GM19438 (cell line): Measurements from ENCODE around the gene BAHD1.
A peak's percentile ranks its signal among the peaks of the same experiment; 100 is the strongest.

Experiments used
- ATAC-seq: cut with Tn5 transposase; IDR thresholded peaks from one replicate; pipeline ENCODE4 v1.9.1; 2021; ENCODE audit warnings: low read depth; ENCODE audit not compliant: unreplicated experiment

The BAHD1 gene

DNA sequence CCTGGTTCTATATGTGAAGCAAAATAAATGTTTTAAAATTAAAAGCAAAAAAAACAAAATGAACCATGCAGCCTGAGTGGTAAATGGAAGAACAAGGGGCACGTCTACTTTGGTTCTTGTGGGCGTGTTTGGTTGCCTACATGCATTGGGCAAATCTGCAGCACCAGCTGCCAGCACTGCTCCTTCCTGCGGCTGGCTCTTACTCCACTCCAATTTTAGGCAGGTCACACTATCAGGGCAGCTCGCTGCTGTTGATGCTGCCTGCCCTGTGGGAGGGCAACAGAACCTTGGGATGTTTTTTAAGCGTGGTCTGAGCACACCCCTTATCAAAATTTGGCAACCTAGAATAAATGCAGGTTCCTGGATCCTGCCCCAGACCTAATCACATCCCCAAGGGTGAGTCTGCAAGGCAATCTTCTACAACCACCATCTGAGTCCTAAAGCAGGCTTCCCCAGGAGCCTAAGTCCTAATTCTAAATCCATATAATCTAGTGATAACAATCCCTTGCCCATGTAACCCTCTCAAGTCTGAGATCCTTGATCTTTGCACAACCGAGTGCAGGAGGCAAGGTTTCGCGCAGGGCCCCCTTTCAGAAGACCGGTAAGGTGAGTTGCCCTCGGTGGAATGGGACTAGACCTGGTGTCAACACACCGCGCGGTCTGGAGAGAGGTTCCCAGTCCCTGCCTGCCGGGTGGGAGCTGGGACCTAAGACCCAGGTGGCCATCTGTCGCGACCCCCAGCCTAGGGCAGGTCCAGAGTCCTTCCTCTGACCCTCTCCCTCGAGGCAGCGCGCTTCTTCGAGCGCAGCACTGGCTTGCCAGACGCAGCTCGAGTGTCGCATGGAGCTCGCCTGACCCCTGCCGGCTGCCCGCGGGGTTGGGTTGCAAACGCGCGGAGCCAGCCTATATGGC lies 19.3 kb upstream of the BAHD1 start:
- ATAC-seq: peak; percentile 90

DNA sequence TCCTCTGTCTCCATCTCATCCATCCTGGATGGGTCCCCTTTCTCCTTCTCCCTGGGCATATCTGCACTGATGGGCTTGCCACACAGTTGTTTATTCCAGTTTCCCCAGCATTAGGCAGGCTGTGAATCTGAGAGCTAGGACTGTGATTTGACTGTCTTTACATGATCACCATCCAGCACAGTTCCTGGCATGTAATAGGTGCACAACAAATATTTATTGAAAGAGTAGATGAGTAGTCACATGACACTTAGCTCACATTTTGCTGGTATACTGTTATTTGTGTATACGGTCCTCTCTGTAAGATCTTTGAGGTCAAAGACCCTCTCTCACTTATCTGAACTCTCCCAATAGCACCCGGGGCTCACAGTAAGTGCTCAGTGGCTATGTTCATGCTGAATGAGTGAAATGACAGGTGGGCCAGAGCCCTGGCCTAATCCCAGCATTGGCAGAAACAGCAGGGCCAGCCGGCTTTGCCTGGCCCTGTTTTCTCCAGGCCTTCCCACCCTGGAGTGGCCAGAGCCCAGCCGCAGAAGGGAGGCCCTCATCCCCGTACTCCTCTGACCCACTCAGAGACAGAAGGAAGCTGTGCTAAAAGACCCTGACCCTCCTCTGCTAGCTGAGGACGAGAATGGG lies 16.2 kb upstream of the BAHD1 start:
- no peak for ATAC-seq

DNA sequence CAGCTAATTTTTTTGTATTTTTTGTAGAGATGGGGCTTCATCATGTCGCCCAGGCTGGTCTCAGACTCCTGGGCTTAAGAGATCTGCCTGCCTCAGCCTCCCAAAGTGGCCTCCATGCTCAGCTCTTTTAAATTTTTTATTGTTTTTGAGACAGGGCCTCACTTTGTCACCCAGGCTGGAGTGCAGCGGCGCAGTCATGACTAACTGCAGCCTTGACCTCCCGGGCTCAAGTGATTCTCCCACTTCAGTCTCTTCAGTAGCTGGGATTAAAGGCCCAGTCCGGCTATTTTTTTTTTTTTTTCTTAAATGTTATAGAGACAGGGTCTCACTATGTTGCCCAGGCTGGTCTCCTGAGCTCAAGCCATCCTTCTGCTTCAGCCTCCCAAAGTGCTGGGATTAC lies 15.1 kb upstream of the BAHD1 start:
- no peak for ATAC-seq

DNA sequence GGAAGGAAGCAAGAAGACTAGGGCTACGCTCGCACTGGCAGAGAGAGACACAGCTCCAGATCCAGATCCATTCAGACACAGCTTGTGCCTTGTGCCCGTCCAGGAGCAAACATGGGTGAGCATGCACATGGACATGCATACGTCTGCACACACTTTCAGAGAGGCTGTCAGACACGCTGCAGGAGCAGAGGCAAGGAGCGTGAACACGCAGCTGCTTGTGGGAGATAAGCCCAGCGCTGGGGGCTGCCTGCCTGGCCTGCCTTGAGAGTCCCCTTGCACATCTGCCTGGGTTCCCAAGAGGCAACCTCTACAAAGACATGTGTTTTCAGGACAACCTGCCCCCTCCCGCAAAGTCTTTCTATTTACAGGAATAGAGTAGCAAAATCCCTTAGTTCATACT lies 13.6 kb upstream of the BAHD1 start:
- no peak for ATAC-seq

DNA sequence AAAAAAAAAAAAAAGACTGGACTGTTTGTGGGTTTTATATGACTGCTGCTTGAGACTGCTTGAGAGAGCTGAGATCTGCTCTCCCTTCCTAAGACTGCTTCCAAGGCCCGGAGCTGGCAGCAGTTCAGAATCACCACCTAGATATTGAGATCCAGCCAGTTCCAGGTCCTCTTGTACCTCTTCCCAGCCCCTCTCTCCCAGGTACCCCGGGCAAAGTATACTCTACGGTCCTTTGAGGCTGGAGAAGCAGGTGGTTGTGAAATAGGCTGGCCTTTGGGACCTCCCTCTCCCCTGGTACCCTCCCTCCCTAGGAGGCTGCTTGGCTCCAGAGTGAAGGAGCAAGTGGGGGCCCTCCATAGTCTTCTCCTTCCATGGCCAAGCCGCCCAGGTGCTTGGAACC lies 12.6 kb upstream of the BAHD1 start:
- no peak for ATAC-seq

DNA sequence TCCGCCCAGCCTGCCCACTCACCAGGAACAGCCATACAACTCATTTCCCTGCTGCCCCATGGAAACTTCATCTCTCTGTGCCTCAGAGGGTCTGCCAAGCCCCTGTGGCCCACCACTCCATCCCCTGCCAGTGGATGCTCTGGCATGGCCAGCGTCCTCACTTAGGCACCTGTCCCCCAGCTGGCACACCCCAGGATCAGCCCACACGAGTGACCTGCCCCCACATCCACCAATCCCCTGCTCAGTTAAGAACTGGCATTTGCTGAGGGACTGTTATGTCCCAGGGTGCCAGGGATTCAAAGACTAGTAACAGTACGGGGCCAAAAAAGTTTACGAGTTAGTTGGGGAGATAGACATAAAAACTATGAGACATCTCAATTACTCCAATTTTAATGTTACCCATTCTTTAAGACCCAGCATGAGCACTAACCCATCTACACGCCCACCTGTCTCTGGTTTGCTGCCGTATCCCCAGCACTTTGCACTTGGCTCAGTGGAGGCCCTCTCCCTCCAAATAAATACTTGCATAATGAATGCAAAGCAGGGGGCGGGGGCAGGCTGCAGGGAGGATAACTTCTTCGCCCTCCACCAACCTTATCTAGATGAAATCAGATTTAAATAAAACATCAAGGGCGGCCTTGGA lies 11.6 kb upstream of the BAHD1 start:
- ATAC-seq: no peak

DNA sequence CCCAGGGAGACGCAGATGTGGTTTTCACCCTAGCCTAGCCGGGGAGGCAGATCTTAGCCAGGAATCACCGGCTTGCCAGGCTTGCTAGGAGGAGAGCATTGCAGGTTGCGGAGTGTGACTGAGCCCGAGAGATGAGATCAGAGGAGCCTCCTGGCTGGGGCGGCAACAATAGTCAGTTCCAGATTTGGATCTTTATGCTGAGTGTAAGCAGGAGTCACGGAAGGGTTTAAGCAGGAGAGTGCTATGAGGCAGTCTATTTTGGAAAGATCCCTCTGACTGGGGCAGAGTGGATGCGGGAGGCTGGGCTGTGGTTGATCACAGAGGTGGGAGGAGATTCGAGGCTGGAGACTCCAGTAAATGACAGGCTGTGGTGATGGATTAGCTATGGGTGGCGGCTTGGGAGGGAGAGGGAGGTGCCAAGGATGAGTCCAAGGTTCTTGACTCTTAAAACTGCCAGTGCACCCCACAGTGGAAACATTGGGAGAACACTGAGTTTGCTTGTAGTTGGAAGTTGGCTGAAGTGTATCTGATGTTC lies 10.4 kb upstream of the BAHD1 start:
- ATAC-seq: no peak

DNA sequence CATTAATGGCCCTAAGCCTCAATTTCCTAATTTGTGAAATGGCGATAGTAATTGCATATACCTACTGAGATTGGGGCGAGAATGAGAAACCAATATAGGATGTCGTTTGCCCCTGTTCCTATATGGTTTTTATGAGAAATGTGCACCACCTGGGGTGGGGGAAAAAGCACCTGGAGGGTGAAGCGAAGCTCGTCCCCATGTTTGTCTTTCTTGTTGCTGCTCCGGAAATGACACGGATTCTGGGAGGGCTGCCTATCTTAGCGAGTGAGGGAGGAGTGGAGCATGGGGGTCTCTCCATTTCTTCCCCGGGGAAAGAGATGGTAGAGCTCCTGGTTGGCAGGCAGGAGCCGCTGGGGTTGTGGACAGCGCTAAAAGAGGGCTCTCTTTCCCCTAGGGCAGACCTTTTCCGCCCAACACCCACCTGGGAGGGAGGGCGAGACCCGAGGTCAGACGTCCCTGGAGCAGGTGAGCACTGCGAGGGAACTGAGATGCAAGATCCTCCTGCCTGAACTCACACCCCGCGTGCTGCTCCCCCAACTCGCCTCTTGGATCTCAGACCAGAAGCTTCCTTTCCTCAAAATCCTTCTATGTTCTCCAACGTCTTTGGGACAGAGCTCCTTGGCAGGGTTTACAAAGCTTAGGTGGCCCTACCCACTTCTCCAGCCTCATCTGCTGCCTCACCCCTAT lies 5.6 kb upstream of the BAHD1 start:
- no peak for ATAC-seq

DNA sequence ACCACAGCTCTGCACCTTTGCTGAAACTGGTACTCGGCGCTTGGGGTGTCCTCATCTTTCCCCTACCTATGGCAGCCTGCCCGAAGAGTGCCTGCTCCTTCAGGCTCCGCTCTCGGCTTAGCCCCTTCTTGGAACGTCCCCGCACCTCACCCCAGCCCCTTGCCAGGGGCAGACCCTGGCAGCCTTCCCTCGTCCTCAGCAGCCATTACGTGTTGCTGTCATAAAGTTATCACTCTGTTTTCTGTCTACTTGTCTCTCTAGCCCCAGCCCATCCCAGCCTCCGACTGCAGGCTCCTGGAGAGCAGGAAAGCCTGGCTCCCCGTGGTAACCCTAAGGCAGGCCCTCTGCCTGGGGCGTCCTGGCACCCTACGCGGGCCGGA lies 5.1 kb upstream of the BAHD1 start:
- no peak for ATAC-seq

DNA sequence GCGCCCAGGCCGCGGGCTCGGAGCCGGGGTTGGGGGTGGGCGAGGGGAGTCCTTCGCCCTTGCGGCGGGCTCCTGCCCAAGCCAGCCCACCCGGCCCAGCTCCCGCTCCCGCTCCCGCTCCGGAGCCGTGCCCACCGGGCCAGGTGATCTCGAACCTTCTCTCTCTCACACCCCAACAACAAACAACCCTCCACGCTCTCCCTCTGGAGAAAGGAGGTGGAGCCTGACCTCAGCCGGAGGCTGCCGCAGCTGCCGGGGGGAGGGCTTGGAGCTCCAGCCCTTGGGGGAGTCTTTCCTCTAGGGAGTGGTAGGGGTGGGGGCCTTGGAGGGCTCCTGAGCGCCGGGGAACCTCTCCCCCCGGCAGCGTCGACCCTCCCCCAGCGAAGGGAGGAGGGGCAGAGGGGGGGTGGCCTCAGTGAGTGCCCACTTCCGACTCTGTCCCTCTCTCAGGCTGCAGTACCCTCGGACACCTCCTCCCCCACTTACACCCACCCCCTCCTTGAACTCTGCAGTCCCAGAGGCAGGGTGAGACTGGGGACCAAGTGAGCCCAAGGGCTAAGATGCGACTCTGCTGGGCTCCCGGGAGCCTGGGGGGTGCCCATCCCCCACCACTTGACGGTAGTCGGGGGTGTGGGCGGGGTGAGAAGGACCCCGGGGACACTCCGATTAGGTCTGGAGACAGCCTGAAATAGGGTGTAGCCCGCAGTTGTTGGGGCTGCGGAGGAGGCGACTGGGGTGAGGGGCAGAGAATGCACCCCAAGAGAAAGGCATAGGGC lies 4.4 kb upstream of the BAHD1 start:
- ATAC-seq: no peak

DNA sequence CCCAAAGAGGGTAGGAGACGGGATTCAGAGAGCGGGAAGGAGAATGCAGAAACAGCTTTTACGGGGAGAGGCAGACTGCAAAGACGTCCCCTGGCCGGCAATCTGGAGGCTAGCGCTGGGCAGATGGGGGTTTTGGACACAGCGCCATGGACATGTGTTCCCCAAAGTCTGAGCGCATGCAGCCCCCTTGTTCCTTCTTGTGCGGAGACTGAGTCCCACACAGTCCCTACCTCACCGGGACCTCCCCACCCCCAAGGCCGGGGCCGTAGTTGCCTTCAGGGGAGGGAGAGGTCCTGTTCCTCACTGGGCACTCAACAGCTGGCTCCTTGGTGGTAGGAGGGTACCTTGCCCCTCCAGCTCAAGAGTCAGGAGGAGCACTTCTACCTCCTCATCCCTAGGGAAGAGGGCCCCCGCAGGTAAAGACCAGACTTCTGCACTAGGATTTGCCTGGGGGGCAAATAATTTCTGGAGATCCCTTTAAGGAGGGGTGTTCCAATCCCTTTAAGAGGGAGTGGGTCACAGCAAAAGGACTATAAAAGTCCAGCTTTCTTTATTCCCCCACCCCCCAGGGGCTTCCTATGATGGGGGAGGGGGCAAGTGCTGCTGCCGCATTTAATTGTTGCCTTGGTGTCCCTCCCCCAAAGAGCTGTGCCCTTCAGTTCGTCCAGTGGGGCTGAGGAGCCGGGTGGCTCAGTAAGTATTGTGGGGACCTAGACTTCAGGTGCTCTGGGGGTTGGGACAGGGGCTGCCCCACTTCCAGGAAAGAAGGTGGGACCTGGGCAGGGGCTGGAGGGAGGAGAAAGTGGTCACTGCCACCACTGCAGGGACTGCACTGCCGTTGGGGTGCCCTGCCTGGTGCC lies 3.6 kb upstream of the BAHD1 start:
- no peak for ATAC-seq

DNA sequence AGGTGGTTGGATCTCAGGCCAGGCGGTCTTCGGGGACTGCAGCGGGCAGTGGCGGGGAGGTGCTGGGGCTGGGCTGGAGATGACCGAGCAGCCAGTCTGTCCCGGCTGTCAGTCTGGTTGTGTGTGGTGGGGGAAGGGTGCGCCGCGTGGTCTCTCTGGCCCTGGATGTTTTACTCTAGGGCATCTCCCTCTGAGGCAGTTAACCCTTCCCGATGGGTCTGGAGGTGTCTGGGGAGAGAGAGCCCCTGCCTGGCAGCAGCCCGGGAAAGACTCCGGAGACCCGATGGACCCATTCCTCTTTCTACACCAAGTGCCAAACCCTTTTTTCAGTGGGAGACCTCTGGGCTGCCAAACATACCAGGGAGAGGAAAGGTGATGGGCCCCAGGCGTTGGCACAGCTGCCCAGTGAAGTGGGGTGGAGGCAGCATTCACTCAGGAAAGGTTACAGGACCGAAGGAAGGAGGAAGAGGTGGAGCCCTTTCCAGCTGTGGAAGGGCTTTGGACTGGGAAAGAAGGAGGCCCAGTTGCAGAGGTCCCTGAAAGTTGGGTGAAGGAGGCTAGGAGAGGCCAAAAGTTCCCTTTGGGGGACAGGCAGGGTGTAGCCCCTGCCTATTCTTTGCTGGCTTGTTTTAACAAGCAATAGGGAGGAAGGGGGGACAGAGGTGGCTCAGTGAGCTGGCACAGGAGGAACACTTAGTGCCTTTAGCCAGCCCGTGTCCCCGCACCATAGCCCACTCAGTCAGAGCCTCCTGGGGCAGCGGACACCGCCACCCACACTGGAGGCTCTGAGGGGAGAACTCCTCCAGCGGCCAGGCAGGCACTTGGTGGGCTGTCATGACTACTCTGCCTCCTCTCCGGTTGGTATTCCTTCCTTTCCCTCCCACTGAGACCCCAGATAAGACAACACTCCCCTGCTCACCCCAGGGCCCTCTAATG lies 2.7 kb upstream of the BAHD1 start:
- ATAC-seq: no peak

DNA sequence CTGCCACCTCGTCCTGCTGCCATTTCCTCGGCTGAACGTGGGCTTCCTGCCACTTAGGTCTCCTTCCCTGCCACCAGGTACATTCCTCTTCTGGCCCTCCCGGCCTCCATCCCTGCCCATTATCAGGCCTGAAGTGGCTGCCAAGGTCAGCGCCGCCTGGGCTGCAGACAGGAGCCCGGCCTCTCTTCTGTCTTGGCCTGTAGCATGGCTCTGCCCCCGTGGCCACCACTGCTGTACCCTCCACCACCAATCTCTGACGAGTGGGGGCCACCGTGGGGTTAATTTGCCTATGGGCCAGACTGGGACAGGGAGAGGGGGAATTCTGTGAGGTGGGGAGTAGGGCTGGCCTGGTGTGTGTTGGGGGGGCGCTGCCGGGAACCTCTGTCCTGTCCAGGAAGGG lies 2.0 kb upstream of the BAHD1 start:
- no peak for ATAC-seq

DNA sequence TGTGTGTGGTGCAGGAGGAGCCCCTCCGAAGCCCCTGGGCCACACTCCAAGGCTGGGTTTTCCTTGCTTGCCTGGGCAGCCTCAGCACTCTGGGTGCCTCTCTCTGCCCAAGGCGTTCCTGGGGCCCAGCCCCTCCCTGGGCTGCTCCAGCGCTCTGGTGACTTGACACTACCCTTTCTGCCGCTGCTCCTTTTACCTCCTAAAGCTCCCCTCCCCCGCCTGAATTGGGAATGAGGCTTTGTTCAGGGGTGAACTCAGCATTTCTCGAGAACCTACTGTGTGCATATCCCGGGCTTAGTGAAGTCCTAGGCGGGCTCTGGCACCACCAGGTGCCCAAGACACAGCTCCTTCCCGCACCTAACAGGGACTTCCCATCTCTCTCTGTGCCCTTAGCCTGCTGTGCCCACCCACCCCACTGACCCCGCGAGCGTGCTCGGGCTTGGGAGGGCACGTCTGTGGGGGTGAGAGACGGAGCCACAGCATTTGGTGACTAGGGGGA lies 1.2 kb upstream of the BAHD1 start:
- ATAC-seq: no peak

DNA sequence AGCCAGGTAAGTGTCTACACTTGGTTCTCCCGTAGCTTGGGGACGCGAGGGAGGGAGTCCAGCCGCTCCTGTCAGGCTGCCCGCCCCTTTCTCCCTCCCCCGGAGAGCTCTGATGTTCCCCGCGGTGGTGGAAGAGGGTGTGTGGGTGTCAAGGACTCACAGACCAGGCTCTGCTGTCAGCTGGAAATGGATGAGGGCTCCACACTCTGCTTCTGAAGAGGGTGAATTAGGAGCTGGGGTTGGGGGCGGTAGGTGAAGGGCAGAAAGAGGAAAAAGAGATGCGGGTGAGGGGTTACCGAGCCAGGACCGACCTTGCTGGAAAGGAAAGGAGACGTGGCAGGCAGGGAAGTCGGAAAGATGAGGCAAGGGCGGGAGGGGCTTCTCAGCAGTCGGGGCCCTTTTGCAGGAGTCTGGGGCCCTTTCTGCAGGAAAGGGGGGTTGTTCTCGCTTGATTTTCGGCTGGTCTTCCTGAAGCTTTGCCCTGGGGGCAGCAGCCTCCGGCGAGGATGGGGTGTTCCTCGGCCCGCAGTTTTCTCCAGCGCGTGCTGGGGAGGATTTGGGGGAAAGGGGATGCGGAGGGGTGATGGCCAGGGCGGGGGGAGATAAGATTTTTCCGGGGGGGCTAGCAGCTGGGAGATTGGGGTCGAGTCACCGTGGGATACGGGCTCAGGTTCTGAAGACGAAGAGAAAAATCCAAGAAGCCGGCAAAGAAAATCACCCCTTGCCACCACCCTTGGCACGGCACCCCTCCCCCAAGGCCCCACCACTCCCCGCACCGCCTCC lies 602 bp upstream of the BAHD1 start:
- no peak for ATAC-seq

DNA sequence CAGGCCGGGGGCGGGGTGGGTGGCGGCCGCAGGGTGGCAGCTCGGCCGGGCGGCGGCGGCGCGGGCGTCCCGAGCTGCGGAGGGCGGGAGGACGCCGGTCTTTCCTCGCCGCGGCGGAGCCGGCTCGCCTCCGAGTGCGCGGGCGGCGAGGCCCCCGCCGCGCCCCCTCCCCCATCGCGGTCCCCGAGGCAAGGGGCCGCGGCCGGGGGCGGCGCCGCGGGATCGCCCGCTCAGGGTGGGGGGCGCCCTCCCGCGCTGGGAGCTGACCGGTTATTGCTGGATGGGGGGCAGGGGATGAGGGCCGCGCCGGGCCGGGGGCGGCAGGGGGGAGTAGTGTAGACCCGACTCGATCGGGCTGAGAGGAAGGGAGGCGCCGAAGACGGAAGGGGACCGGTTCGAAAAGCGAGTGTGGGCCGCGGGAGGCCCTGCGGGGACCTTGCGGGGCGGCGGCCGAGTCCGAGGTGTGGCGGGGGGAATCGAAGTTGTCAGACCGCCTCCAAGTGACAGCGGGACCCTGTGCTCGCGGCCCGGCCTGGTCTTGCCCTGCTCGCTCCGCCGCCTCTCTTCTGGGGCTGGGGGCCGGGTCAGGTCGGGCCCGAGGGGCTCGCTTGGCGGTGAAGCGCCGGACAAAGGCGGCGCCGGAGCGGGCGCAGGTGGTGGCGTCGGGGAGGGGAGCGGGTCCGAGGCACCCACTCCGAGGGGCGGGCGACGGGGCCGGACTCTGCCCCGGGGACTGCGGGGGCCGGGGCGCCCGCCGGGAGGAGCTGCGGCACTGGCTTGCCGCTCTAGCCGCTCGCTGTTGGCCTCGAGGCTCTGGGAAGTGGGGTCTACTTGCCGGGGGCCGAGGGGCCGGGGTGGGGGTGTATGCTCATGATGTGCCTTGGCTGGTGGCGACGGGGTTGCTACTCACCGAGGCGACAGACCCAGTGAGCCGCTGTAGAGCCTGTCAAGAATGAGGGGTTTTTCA lies 1.1 kb downstream of the BAHD1 start:
- no peak for ATAC-seq
